ENCODE results near the gene NTMT1.

- TF ChIP-seq CTCF (IDR thresholded peaks at IDR 0.05; ENCODE audit: insufficient read depth, low read depth, low read length) (no peak), EZH2 (IDR thresholded peaks at IDR 0.05; ENCODE audit: insufficient read depth, low read length) (no peak)
Measured at GRCh38 chr9:129604056-129604765, 21.8 kb upstream of the NTMT1 start.
